Measurements from ENCODE around the gene ARL6IP4.
"Not testable (repeated sequence)": the region's sequence is repeated elsewhere in the genome, so short reads cannot be mapped to it uniquely, and the experiment has no call there.

Gene ARL6IP4

DNA sequence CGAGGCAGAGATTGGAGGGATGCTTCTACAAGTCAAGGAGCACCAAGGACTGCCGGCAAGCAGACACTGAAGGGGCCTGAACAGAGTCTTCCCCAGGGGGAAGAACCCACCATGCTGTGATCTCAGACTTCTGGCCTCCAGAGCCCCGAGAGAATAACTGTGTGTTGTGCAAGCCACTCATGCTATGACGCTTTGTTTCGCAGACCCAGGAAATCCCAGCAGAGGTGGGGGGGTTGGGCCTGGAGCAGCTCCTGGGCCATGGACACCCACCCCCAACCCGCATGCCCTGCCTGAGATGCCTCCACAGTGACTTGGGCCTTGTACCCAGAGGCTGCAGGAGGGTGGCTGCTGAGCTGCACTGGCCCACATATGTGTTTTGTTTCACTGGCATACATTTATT, 31.2 kb downstream of the ARL6IP4 start:
- H2AFZ ChIP-seq (ENCODE audit: low read depth, low read length, severe bottlenecking) = no peak overlapping the region
- no peaks in the 10 kb centered on the region for H3K27me3 ChIP-seq (ENCODE audit: low read length)
- no peak overlapping the region for H3K9ac ChIP-seq (ENCODE audit: low read length)
- H3K79me2 ChIP-seq (ENCODE audit: insufficient read depth, low read length) = no peaks in the 10 kb centered on the region
- no peak for TF ChIP-seq EZH2phosphoT487 (conservative IDR thresholded peaks at IDR 0.05; ENCODE audit: low read length)
- no peak for TF ChIP-seq CTCF (IDR thresholded peaks at IDR 0.05; ENCODE audit: insufficient read depth, low read length, poor library complexity, severe bottlenecking)
- H3K4me2 ChIP-seq (ENCODE audit: low read depth, low read length, poor library complexity, severe bottlenecking) = no peak overlapping the region
- no peaks in the 10 kb centered on the region for H3K9me3 ChIP-seq (ENCODE audit: insufficient read depth, low read length)
- H3K9me2 ChIP-seq (replicated peaks; ENCODE audit: insufficient read depth, low read length) = no peaks in the 10 kb centered on the region
- H3F3A ChIP-seq (ENCODE audit: insufficient read depth) = no peaks in the 10 kb centered on the region
- no peak overlapping the region for H3K27ac ChIP-seq (ENCODE audit: low read depth, low read length)
- H3K36me3 ChIP-seq (ENCODE audit: low read length) = no peaks in the 10 kb centered on the region
- H3K4me3 ChIP-seq (ENCODE audit: insufficient read depth, low read length, poor library complexity, severe bottlenecking) = no peak overlapping the region
- H4K20me1 ChIP-seq (ENCODE audit: low read depth, low read length) = no peaks in the 10 kb centered on the region

DNA sequence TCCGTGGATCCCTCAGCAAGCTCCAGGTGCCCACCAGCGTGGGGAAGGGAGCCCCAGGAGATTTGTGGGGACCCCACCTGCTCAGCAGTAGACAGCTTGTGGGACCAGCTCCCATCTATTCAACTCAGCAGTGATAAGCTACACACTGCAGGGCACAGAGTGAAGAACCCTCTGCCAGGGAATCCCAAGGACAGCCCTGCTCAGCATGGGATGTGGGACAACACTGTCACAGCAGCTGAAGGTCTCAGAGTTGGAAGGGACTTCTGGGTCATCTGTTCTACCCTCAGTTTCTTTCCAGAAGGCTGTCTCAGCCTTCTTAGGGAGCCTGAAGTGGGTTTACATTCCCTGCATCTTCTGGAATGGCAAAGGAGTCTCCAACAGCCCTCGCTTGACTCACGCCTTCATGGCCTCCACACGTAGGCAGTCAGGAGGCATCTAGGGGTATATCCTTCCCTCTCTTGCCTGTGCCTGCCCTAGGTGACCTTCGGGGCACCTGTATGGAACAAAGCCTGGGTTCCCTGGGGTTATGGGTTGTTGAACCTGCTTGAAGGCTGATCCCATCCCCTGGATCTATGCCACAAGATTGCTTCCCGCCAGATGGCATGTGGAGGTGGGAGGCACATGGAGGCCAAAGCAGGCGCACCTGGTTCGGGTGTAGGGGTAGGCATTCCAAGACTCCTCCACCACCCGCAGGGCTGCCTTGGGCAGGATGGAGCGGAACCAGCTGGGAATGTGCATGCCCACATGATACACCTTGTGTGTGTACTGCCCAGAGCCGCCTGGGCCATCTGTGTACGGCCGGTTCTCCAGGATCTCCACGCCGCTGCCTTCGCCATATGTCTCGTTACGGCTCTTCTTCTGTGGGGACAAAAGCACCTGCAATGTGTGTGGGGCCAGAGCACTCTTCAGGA, 33.0 kb downstream of the ARL6IP4 start:
- H3K27ac ChIP-seq (ENCODE audit: low read depth, low read length) = no peak overlapping the region
- no peaks in the 10 kb centered on the region for H3K79me2 ChIP-seq (ENCODE audit: insufficient read depth, low read length)
- no peaks in the 10 kb centered on the region for H3K9me2 ChIP-seq (replicated peaks; ENCODE audit: insufficient read depth, low read length)
- no peaks in the 10 kb centered on the region for H4K20me1 ChIP-seq (ENCODE audit: low read depth, low read length)
- H3K9me3 ChIP-seq (ENCODE audit: insufficient read depth, low read length) = no peaks in the 10 kb centered on the region
- H3K4me3 ChIP-seq (ENCODE audit: insufficient read depth, low read length, poor library complexity, severe bottlenecking) = no peak overlapping the region
- H3K36me3 ChIP-seq (ENCODE audit: low read length) = no peaks in the 10 kb centered on the region
- H3K9ac ChIP-seq (ENCODE audit: low read length) = no peak overlapping the region
- TF ChIP-seq EZH2phosphoT487 (conservative IDR thresholded peaks at IDR 0.05; ENCODE audit: low read length) (no peak), CTCF (IDR thresholded peaks at IDR 0.05; ENCODE audit: insufficient read depth, low read length, poor library complexity, severe bottlenecking) (no peak)
- H2AFZ ChIP-seq (ENCODE audit: low read depth, low read length, severe bottlenecking) = no peak overlapping the region
- H3K4me2 ChIP-seq (ENCODE audit: low read depth, low read length, poor library complexity, severe bottlenecking) = no peak overlapping the region
- no peaks in the 10 kb centered on the region for H3K27me3 ChIP-seq (ENCODE audit: low read length)
- no peaks in the 10 kb centered on the region for H3F3A ChIP-seq (ENCODE audit: insufficient read depth)

- H3K27me3 ChIP-seq (ENCODE audit: low read length); H2AFZ ChIP-seq (ENCODE audit: low read depth, low read length, severe bottlenecking); H3K79me2 ChIP-seq (ENCODE audit: insufficient read depth, low read length); H3K9me3 ChIP-seq (ENCODE audit: insufficient read depth, low read length); H3K9me2 ChIP-seq (replicated peaks; ENCODE audit: insufficient read depth, low read length); H3K9ac ChIP-seq (ENCODE audit: low read length); H4K20me1 ChIP-seq (ENCODE audit: low read depth, low read length); H3F3A ChIP-seq (ENCODE audit: insufficient read depth); H3K36me3 ChIP-seq (ENCODE audit: low read length); H3K27ac ChIP-seq (ENCODE audit: low read depth, low read length); H3K4me3 ChIP-seq (ENCODE audit: insufficient read depth, low read length, poor library complexity, severe bottlenecking); H3K4me2 ChIP-seq (ENCODE audit: low read depth, low read length, poor library complexity, severe bottlenecking): not testable (repeated sequence)
These were observed 34.0 kb downstream of the ARL6IP4 start for GRCh38 chr12:123014473-123014872.

DNA sequence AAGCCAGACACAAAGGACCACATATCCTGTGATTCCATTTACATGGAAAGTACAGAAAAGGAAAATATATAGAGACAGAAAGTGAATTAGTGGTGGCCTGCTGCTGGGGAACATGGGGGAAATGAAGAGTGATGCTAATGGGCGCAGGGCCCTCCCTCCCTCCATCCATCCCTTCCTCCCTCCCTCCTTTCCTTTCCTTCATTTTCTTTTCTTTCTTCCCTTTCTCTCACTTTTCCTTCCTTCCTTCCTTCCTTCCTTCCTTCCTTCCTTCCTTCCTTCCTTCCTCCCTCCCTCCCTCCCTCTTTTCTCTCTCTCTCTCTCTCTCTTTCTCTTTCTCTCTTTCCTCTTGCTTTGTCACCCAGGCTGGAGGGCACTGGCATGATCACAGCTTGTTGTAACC, 37.3 kb downstream of the ARL6IP4 start:
- no peak overlapping the region for H2AFZ ChIP-seq (ENCODE audit: low read depth, low read length, severe bottlenecking)

More for the DNA sequence above, 37.3 kb downstream of the ARL6IP4 start:
- Histone ChIP-seq H4K20me1 (ENCODE audit: low read depth, low read length) (no peaks in the 10 kb centered on the region), H3K4me2 (ENCODE audit: low read depth, low read length, poor library complexity, severe bottlenecking) (no peak overlapping the region), H3K79me2 (ENCODE audit: insufficient read depth, low read length) (no peaks in the 10 kb centered on the region), H3K27ac (ENCODE audit: low read depth, low read length) (no peak overlapping the region), H3K27me3 (ENCODE audit: low read length) (no peaks in the 10 kb centered on the region), H3K9ac (ENCODE audit: low read length) (no peak overlapping the region), H3K4me3 (ENCODE audit: insufficient read depth, low read length, poor library complexity, severe bottlenecking) (no peak overlapping the region), H3K9me2 (replicated peaks; ENCODE audit: insufficient read depth, low read length) (no peaks in the 10 kb centered on the region), H3K9me3 (ENCODE audit: insufficient read depth, low read length) (no peaks in the 10 kb centered on the region), H3F3A (ENCODE audit: insufficient read depth) (no peaks in the 10 kb centered on the region), H3K36me3 (ENCODE audit: low read length) (no peaks in the 10 kb centered on the region)
- TF ChIP-seq EZH2phosphoT487 (conservative IDR thresholded peaks at IDR 0.05; ENCODE audit: low read length) (no peak), CTCF (IDR thresholded peaks at IDR 0.05; ENCODE audit: insufficient read depth, low read length, poor library complexity, severe bottlenecking) (no peak)
